Stomach smooth muscle (tissue), 2 donors: ENCODE measurements around the gene TIMM9.

Experiments
- H3K27ac ChIP-seq: one replicate; pipeline ENCODE4 v1.7.0; 2013; ENCODE audit warnings: mild to moderate bottlenecking, low read length, inconsistent platforms
- H3K27me3 ChIP-seq, 2 donors: one replicate each; pipeline ENCODE4 v1.7.0; 2013; ENCODE audit warnings: low read length in 2 of 2; ENCODE audit not compliant: insufficient read depth in 2 of 2, control insufficient read depth in 1 of 2
- H3K36me3 ChIP-seq, 2 donors: one replicate each; pipeline ENCODE4 v1.7.0; 2013; ENCODE audit warnings: low read length in 2 of 2; ENCODE audit not compliant: control insufficient read depth in 2 of 2, insufficient read depth in 2 of 2
- H3K4me1 ChIP-seq: one replicate; pipeline ENCODE4 v1.7.0; 2013; ENCODE audit warnings: low read length; ENCODE audit not compliant: control insufficient read depth, insufficient read depth
- H3K4me3 ChIP-seq, 2 donors: one replicate each; pipeline ENCODE4 v1.7.0; 2013; ENCODE audit warnings: low read length in 2 of 2
- H3K9ac ChIP-seq, 2 donors: one replicate each; pipeline ENCODE4 v1.7.0; 2013; ENCODE audit warnings: low read length in 2 of 2, mild to moderate bottlenecking in 1 of 2
- H3K9me3 ChIP-seq, 2 donors: one replicate each; pipeline ENCODE4 v1.7.0; 2013; ENCODE audit warnings: low read length in 2 of 2; ENCODE audit not compliant: control insufficient read depth in 2 of 2
- donor health status: healthy.
- donor health status: Pancreatic carcinoma.

Gene TIMM9

DNA sequence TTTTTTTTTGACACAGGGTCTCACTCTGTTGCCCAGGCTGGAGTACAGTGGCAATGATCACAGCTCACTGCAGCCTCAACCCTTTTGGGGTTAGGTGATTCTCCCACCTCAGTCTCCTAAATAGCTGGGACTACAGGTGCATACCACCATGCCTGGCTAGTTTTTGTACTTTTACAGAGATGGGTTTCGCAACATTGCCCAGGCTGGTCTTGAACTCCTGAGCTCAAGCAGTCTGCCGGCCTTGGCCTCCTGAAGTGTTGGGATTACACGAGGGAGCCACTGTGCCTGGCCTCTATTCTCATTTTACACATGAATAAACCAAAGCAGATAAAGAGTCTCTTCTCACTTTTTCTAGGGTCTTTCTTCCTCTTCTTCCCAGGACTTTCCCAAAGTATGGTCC lies 28.4 kb downstream of the TIMM9 start:
- Histone ChIP-seq H3K27ac (no peak overlapping the region), H3K9me3 (no peaks in the 10 kb centered on the region), H3K4me3 (no peak overlapping the region), H3K36me3 (no peaks in the 10 kb centered on the region), H3K4me1 (peaks cover 14% of the 10 kb centered on the region), H3K9ac (no peak overlapping the region), H3K27me3 (no peaks in the 10 kb centered on the region)

DNA sequence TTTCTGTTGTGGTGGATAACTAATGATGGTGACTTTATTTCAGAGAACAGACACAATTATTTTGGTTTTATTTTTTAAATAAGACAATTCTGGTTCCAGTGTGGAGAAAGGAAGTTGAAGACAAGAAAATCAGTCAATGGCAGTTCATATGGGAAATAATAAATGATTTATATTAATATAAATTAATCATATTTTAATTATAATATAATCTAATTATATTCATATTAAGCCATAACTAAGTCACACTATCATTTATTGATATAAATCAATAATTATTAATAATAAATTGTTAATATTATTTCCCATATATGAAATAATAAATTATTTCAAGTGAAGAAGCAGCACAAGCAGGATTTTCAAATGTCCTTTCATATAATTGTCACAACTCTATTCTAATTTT lies 28.8 kb downstream of the TIMM9 start:
- no peak overlapping the region for H3K27ac ChIP-seq
- peaks cover 14% of the 10 kb centered on the region for H3K4me1 ChIP-seq
- no peak overlapping the region for H3K9ac ChIP-seq
- H3K27me3 ChIP-seq, result no peaks in the 10 kb centered on the region
- no peak overlapping the region for H3K4me3 ChIP-seq
- H3K9me3 ChIP-seq, result no peaks in the 10 kb centered on the region
- no peaks in the 10 kb centered on the region for H3K36me3 ChIP-seq

DNA sequence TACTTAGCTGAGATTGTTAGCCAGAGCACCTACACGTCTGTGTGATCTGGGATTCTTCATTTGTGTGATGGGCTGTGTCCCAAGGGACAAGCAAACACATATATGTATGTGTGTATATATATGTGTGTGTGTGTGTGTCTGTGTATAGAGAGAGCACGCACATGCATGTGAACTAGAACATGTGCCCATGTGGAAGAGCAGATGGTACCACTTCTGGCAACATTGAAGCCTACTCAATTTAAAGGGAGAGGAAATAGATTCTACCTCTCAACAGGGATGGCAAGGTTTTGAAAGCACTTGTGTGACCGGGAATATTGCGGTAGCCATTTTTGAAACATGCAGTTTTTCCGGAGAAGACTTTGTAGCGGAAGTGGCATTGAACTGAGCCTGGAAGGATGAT lies 30.2 kb downstream of the TIMM9 start:
- Histone ChIP-seq H3K9ac (no peak overlapping the region), H3K9me3 (no peaks in the 10 kb centered on the region), H3K27me3 (no peaks in the 10 kb centered on the region), H3K27ac (no peak overlapping the region), H3K4me1 (peaks cover 14% of the 10 kb centered on the region), H3K4me3 (no peak overlapping the region), H3K36me3 (no peaks in the 10 kb centered on the region)

DNA sequence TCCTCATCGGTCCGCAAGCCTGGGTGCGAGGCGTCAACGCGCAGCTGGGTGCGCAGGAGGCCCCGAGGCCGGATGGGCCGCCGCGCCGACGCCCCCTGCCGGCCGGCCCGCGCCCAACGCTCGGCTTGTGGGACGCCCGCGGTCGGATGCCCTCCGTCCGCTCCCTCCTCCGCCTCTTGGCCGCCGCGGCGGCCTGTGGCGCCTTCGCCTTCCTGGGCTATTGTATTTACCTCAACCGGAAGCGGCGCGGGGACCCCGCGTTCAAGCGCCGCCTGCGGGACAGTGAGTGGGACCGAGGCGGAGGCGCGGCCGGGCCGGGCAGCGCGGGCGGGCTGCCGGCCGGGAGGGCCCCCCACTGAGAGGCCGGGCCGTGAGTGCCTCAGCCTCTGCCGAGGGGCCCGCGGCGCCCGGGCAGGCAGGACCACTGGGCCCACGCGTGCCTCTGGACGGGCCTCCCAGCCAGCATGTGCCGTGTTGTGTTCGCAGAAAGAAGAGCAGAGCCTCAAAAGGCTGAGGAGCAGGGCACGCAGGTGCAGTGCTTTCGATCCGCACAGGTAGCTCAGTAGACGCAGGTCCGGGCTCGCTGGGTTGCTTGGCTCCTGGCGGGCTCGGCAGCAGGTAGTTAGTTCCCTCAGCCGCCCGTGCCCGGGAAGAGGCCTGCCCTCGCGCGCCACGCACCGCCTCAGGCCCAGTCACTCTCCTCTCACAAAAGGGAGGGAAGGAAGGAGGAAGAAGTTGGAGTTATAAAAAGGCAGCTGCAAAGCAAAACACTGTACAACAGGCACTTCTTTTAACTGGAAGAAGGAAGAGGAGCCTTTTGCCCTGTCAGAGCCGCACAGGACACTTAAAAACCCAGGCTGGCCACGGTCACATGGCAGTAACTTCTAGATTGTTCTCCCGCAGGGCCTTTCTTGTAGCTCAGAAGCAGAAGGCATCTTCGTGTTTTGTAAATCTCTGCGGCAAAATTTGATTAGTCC lies 31.2 kb downstream of the TIMM9 start, which contains the start of gene TOMM20L:
TSS of gene TOMM20L (plus strand) at position 119 of the 977 bp plus-strand sequence. CDS start at position 147, 28 bp downstream.
- Histone ChIP-seq H3K36me3 (no peaks in the 10 kb centered on the region), H3K4me3 (peak within 1 kb of the TSS; percentile 62 to 76), H3K4me1 (peaks cover 14% of the 10 kb centered on the region), H3K9me3 (no peaks in the 10 kb centered on the region), H3K27ac (peak within 1 kb of the TSS; percentile 74), H3K27me3 (no peaks in the 10 kb centered on the region), H3K9ac (peak within 1 kb of the TSS; percentile 80)

DNA sequence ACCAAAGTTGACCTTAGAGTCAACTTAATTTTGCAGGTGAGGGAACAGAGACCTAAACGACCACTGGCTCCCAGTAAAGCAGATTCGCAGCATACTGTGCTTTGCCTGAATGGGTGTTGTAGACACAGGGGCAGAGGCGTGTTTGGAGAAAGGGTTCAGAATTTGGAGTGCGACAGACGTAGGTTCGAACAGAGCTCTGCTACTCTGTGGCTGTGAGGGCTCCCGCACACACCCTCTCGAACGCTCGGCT lies 31.8 kb downstream of the TIMM9 start:
- Histone ChIP-seq H3K4me1 (peaks cover 14% of the 10 kb centered on the region), H3K27ac (no peak overlapping the region)

GRCh38 chr14:58390830-58391229 lies 36.5 kb downstream of the TIMM9 start:
- Histone ChIP-seq H3K4me1 (peaks cover 5% of the 10 kb centered on the region), H3K9me3 (no peaks in the 10 kb centered on the region), H3K27me3 (no peaks in the 10 kb centered on the region), H3K27ac (no peak overlapping the region), H3K9ac (no peak overlapping the region), H3K4me3 (no peak overlapping the region), H3K36me3 (no peaks in the 10 kb centered on the region)

More for the DNA sequence above, 31.8 kb downstream of the TIMM9 start:
- peak overlapping the region; percentile 80 for H3K9ac ChIP-seq
- H3K4me3 ChIP-seq, result peak overlapping the region; percentile 62 to 76
- no peaks in the 10 kb centered on the region for H3K27me3 ChIP-seq
- no peaks in the 10 kb centered on the region for H3K9me3 ChIP-seq
- no peaks in the 10 kb centered on the region for H3K36me3 ChIP-seq

DNA sequence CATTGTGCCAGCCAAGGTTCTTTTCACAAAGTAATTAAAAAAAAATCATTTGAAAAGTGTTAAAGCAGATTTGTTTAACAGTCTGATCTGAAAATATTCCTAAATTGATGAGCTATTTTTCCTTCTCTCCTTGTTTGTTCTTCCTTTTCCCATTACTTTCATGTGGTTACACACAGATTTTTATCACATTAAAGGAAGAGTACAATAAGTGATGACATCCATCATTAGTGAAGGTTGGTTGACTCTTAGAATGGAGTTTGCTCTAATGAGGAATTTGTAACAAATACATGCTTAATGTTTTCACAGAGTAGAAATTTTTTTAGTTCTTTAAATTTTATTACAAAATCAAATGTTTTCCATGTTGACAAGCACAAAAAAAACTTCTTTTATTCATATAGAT lies 50.5 kb downstream of the TIMM9 start:
- no peak overlapping the region for H3K9ac ChIP-seq
- peaks cover 10 to 19% of the 10 kb centered on the region in 2 donors for H3K36me3 ChIP-seq
- H3K27ac ChIP-seq, result no peak overlapping the region
- H3K4me3 ChIP-seq, result no peak overlapping the region
- no peaks in the 10 kb centered on the region for H3K9me3 ChIP-seq
- H3K27me3 ChIP-seq, result no peaks in the 10 kb centered on the region
- no peaks in the 10 kb centered on the region for H3K4me1 ChIP-seq

- H3K4me3 ChIP-seq, result no peak overlapping the region
- no peaks in the 10 kb centered on the region for H3K9me3 ChIP-seq
- H3K4me1 ChIP-seq, result no peaks in the 10 kb centered on the region
- H3K27me3 ChIP-seq, result no peaks in the 10 kb centered on the region
- H3K27ac ChIP-seq, result no peak overlapping the region
- H3K9ac ChIP-seq, result no peak overlapping the region
- H3K36me3 ChIP-seq, result peaks cover 14 to 44% of the 10 kb centered on the region in 2 donors
Observed at GRCh38 chr14:58368956-58369355, 58.4 kb downstream of the TIMM9 start.

- H3K36me3 ChIP-seq, result peaks cover 14 to 38% of the 10 kb centered on the region in 2 donors
Observed at GRCh38 chr14:58367296-58367695, 60.0 kb downstream of the TIMM9 start.

DNA sequence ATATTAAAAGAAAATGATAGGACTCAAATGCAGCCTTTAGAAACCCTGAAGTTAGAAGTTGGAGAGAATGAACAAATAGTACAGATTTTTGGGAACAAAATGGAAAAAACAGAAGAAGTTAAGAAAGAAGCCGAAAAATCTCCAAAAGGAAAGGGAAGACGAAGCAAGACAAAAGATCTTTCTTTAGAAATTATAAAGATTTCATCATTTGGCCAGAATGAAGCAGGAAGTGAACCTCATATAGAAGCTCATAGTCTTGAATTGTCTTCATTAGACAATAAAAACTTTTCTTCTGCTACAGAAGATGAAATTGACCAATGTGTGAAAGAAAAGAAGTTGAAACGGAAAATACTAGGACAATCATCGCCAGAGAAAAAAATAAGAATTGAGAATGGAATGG lies 63.0 kb downstream of the TIMM9 start:
- no peak overlapping the region for H3K4me3 ChIP-seq
- peaks cover 23 to 44% of the 10 kb centered on the region in 2 donors for H3K36me3 ChIP-seq
- no peak overlapping the region for H3K9ac ChIP-seq
- H3K4me1 ChIP-seq, result no peaks in the 10 kb centered on the region
- no peaks in the 10 kb centered on the region for H3K9me3 ChIP-seq
- no peak overlapping the region for H3K27ac ChIP-seq
- no peaks in the 10 kb centered on the region for H3K27me3 ChIP-seq

More at GRCh38 chr14:58367296-58367695, 60.0 kb downstream of the TIMM9 start:
- Histone ChIP-seq H3K4me3 (no peak overlapping the region), H3K9ac (no peak overlapping the region), H3K27ac (no peak overlapping the region), H3K4me1 (no peaks in the 10 kb centered on the region), H3K27me3 (no peaks in the 10 kb centered on the region), H3K9me3 (no peaks in the 10 kb centered on the region)

- H3K9ac ChIP-seq, result no peak overlapping the region
- peaks cover 23 to 43% of the 10 kb centered on the region in 2 donors for H3K36me3 ChIP-seq
- no peak overlapping the region for H3K27ac ChIP-seq
Observed at GRCh38 chr14:58362798-58363412, 64.4 kb downstream of the TIMM9 start.

More at GRCh38 chr14:58362798-58363412, 64.4 kb downstream of the TIMM9 start:
- no peaks in the 10 kb centered on the region for H3K27me3 ChIP-seq
- H3K4me3 ChIP-seq, result no peak overlapping the region
- H3K4me1 ChIP-seq, result no peaks in the 10 kb centered on the region
- H3K9me3 ChIP-seq, result no peaks in the 10 kb centered on the region
